ENCODE measurements around the gene RBMY1F.
"Not testable (repeated sequence)": the region's sequence is repeated elsewhere in the genome, so short reads cannot be mapped to it uniquely, and the experiment has no call there.

The RBMY1F gene

GRCh38 chrY:22182823-22183222 is at the start of gene RBMY1F:
TSS of gene RBMY1F (minus strand) at chrY:22182923. CDS start at chrY:22180969, 1,954 bp downstream.
- not testable (repeated sequence) for DNase-seq

DNA sequence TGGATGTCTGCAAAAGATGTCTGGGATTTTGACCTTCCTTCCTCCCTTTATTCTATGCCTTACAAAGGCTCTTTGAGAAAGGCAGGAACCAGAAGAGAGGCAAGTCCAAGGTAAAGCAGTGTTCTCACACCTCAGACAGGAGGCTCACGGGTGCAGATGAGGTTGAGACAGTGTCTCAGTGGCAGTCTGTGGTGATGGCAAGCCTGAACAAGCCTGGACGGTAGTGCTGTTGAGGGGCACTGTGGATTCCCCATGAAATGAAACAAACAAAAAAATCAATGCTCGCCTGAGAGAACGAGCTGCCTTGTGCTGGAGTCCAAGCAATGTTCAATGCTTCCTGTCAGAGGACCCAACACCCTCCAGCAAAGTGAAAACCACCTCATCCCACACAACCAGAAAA is 31.6 kb downstream of the RBMY1F start:
- DNase-seq: not testable (repeated sequence)

DNA sequence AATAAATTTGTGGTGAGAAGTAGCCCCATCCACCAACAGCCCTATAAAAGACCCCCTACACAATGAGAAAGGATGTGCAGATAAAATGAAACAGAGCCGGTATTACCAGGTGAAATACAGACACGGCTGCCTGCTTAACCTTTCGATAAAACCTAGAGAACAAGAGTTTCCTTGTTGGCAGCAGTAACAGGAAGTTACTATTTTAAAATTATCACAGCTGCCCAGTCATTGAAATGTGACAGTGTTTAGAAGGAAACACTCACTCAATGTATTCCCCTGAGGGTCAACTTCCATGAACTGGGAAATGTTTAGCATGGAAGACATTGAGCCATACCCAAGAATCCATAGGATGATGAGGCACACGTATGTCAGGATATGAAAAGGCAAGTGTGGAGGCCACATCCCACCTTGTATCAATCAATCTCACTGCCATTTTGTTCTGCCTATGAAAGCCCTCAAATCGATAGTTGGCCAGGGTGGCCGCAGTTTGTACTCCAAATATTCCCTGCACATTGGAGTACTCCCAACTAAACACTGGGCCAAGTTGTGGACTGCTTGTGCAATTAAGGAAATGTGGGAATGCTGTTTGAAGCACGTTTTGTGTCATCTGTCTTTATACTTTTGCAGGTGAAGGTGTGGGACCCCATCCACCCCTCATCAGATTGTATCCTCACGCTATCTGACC is 41.6 kb downstream of the RBMY1F start:
- not testable (repeated sequence) for DNase-seq

GRCh38 chrY:22134719-22135118 is 48.0 kb downstream of the RBMY1F start:
- DNase-seq: not testable (repeated sequence)

DNA sequence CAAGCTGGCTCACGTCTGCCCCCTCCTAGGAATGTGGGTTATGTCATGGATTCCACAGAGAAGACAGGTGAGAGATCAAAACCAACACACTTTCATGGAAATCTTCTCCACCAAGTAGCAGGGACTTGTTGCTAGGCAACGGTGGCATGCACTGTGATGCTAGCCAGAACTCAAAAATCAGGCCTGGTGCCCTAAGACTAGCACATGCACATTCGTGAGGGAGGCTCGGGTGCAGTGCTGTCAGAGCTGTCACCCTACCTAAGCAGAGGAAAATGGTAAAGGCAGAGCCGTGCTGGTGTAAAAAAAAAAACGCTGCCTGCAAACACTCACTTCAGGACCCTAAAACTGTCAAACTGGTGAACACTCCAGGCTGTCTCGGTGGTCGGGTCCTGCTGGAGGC is 52.2 kb downstream of the RBMY1F start:
- DNase-seq: not testable (repeated sequence)

Data from hematopoietic multipotent progenitor cell treated with erythropoietin and hydrocortisone succinate and interleukin-3 and kit ligand, for 4 days (in vitro differentiated cells).